HCT116 (cell line): Measurements from ENCODE around the gene NANOS2. TPM values are rescaled to one million over a fixed set of nuclear protein-coding genes. Genes with fewer than 3 reads are reported as not detected.

Source experiments
- ATAC-seq: fragments of 200-7000 bp; cut with Tn5 transposase; 2 replicates; pipeline ENCODE4 v1.9.1; 2020; ENCODE audit warnings: mild to moderate bottlenecking, moderate library complexity
- BruUV-seq: library from RNA; stranded (reverse); fragments of 400-500 nt; replicated peaks from 2 replicates; lab custom pipeline; 2021; lab: Mats Ljungman, UMichigan
- CTCF ChIA-PET: fragments of 300-600 bp; sonication (Branson Sonifier 250); formaldehyde crosslinking; loops from one replicate; lab custom pipeline; 2021; ENCODE audit warnings: antibody characterized with exemption; lab: Charles Lee
- POLR2A ChIA-PET: fragments of 300-600, 350-600 bp; sonication (Branson Sonifier 250); formaldehyde crosslinking; loops from one replicate; lab custom pipeline; 2021; ENCODE audit warnings: antibody characterized with exemption; lab: Charles Lee
- RAD21 ChIA-PET, 2 experiments: fragments of 300-600 bp; sonication (Branson Sonifier 250); formaldehyde crosslinking; loops; one replicate each; lab custom pipeline; 2023; ENCODE audit warnings: low total read pairs in 2 of 2; ENCODE audit not compliant: uncharacterized antibody in 2 of 2, unreplicated experiment in 2 of 2, low non-redundant PET in 1 of 2; lab: Charles Lee
- DNase-seq: peaks from one replicate; pipeline ENCODE4 v3.0.0-alpha.2; 2010; ENCODE audit warnings: low read depth, low spot score
- H2AFZ ChIP-seq: fragments of 200-600 bp; shearing (Covaris generic), sonication (generic); 2 replicates; pipeline ENCODE4 v1.6.1; 2017; ENCODE audit warnings: low read depth, mixed run types, mixed read lengths, antibody characterized with exemption, low read length; ENCODE audit not compliant: poor library complexity, severe bottlenecking
- H3K27ac ChIP-seq: 2 replicates; pipeline ENCODE4 v1.5.1; 2012; ENCODE audit warnings: low read depth, low read length
- H3K27me3 ChIP-seq: fragments of 200-600 bp; sonication (generic); 2 replicates; pipeline ENCODE4 v1.6.1; 2016; ENCODE audit warnings: mixed run types, low read length, mixed read lengths; ENCODE audit not compliant: insufficient read depth
- H3K36me3 ChIP-seq, 2 experiments: fragments of 200-500 bp in 1 of 2; fragments of 200-600 bp in 1 of 2; sonication (Bioruptor generic) in 1 of 2; sonication (generic) in 1 of 2; 2 replicates each; pipeline versions ENCODE4 v1.5.1 to v1.6.1; 2014 to 2016; ENCODE audit warnings: low read length in 2 of 2, inconsistent platforms in 1 of 2, mixed read lengths in 1 of 2, mixed run types in 1 of 2; ENCODE audit not compliant: insufficient read depth in 2 of 2, control insufficient read depth in 1 of 2
- H3K4me1 ChIP-seq, 2 experiments: fragments of 200-600 bp in 1 of 2; sonication (generic) in 1 of 2; 2 replicates each; pipeline versions ENCODE4 v1.5.1 to v1.6.1; 2012 to 2017; ENCODE audit warnings: low read length in 2 of 2, inconsistent platforms in 1 of 2, mild to moderate bottlenecking in 1 of 2, mixed read lengths in 1 of 2, mixed run types in 1 of 2, moderate library complexity in 1 of 2; ENCODE audit not compliant: insufficient read depth in 2 of 2, control insufficient read depth in 1 of 2
- H3K4me2 ChIP-seq: fragments of 200-600 bp; sonication (generic); 2 replicates; pipeline ENCODE4 v1.6.1; 2017; ENCODE audit warnings: mixed run types, low read length, mixed read lengths
- H3K4me3 ChIP-seq, 2 experiments: fragments of 200-600 bp in 1 of 2; sonication (generic) in 1 of 2; replicated peaks in 1 of 2; 2 replicates each; pipeline ENCODE4 v1.5.1; 2011 to 2016; ENCODE audit warnings: low read length in 2 of 2, control low read depth in 1 of 2, low read depth in 1 of 2, mild to moderate bottlenecking in 1 of 2, mixed read lengths in 1 of 2, mixed run types in 1 of 2
- H3K79me2 ChIP-seq: fragments of 200-600 bp; sonication (generic); 2 replicates; pipeline ENCODE4 v1.6.1; 2017; ENCODE audit warnings: mild to moderate bottlenecking, mixed run types, low read length, moderate library complexity, mixed read lengths; ENCODE audit not compliant: insufficient read depth
- H3K9ac ChIP-seq: fragments of 200-600 bp; sonication (generic); 2 replicates; pipeline ENCODE4 v1.6.1; 2016; ENCODE audit warnings: low read length, mixed read lengths
- H3K9me2 ChIP-seq: fragments of 200-600 bp; sonication (generic), shearing (Covaris generic); 2 replicates; pipeline ENCODE4 v1.6.1; 2017; ENCODE audit warnings: mixed run types, mild to moderate bottlenecking, moderate library complexity; ENCODE audit not compliant: insufficient read depth
- H3K9me3 ChIP-seq, 2 experiments: fragments of 200-500 bp in 1 of 2; fragments of 200-600 bp in 1 of 2; sonication (Bioruptor generic) in 1 of 2; sonication (generic) in 1 of 2; 2 replicates each; pipeline ENCODE4 v1.6.1; 2014 to 2017; ENCODE audit warnings: low read length in 2 of 2, mixed read lengths in 2 of 2, inconsistent platforms in 1 of 2, low read depth in 1 of 2, mild to moderate bottlenecking in 1 of 2, mixed run types in 1 of 2, moderate library complexity in 1 of 2; ENCODE audit not compliant: control insufficient read depth in 1 of 2, insufficient read depth in 1 of 2
- H4K20me1 ChIP-seq: fragments of 200-600 bp; sonication (generic), shearing (Covaris generic); 2 replicates; pipeline ENCODE4 v1.6.1; 2017; ENCODE audit warnings: mixed run types, mild to moderate bottlenecking, moderate library complexity; ENCODE audit not compliant: insufficient read depth
- ATF3 ChIP-seq: IDR thresholded peaks from 2 replicates; pipeline ENCODE4 v1.6.1; 2012
- CBX3 ChIP-seq: IDR thresholded peaks from 2 replicates; pipeline ENCODE4 v1.6.1; 2012; ENCODE audit warnings: low read depth
- CEBPB ChIP-seq: IDR thresholded peaks from 2 replicates; pipeline ENCODE4 v1.6.1; 2012; ENCODE audit warnings: low read depth
- EGR1 ChIP-seq: IDR thresholded peaks from 2 replicates; pipeline ENCODE4 v1.6.1; 2012; ENCODE audit warnings: low read depth
- ELF1 ChIP-seq: IDR thresholded peaks from 2 replicates; pipeline ENCODE4 v1.6.1; 2012; ENCODE audit warnings: low read depth, borderline replicate concordance
- EZH2phosphoT487 ChIP-seq: fragments of 200-600 bp; IDR thresholded peaks from 2 replicates; pipeline ENCODE4 v1.6.1; 2018; ENCODE audit warnings: antibody characterized with exemption, borderline replicate concordance
- FOSL1 ChIP-seq: IDR thresholded peaks from 2 replicates; pipeline ENCODE4 v1.6.1; 2012; ENCODE audit warnings: low read depth
- MAX ChIP-seq: IDR thresholded peaks from 2 replicates; pipeline ENCODE4 v1.6.1; 2012
- POLR2A ChIP-seq: IDR thresholded peaks from 2 replicates; pipeline ENCODE4 v1.7.0; 2011; ENCODE audit warnings: borderline replicate concordance; ENCODE audit not compliant: insufficient read depth, insufficient read length; ENCODE audit errors: extremely low read depth
- POLR2AphosphoS5 ChIP-seq: IDR thresholded peaks from 2 replicates; pipeline ENCODE4 v1.6.1; 2011; ENCODE audit warnings: mild to moderate bottlenecking, low read depth, low read length, moderate library complexity
- RAD21 ChIP-seq: IDR thresholded peaks from 2 replicates; pipeline ENCODE4 v1.6.1; 2012; ENCODE audit warnings: low read depth, mild to moderate bottlenecking
- REST ChIP-seq: IDR thresholded peaks from 2 replicates; pipeline ENCODE4 v1.6.1; 2012; ENCODE audit warnings: low read depth
- SIN3A ChIP-seq: IDR thresholded peaks from 2 replicates; pipeline ENCODE4 v1.6.1; 2012; ENCODE audit warnings: low read depth
- SP1 ChIP-seq: IDR thresholded peaks from 2 replicates; pipeline ENCODE4 v1.6.1; 2012; ENCODE audit warnings: low read depth
- SRF ChIP-seq: IDR thresholded peaks from 2 replicates; pipeline ENCODE4 v1.6.1; 2012; ENCODE audit warnings: low read depth
- TCF7L2 ChIP-seq: IDR thresholded peaks from 2 replicates; pipeline ENCODE4 v1.7.0; 2011; ENCODE audit warnings: borderline replicate concordance, inconsistent platforms; ENCODE audit not compliant: insufficient read depth, insufficient read length; ENCODE audit errors: extremely low read depth
- ZFX ChIP-seq: fragments of 450-650 bp; IDR thresholded peaks from 2 replicates; pipeline ENCODE4 v1.6.1; 2017
- ZNF274 ChIP-seq: fragments of 200-500 bp; sonication (Bioruptor generic); IDR thresholded peaks from 2 replicates; pipeline ENCODE4 v1.6.1; 2014; ENCODE audit warnings: mild to moderate bottlenecking, low read depth, low read length, inconsistent platforms
- intact Hi-C: fragments of 100-400 bp; cut with micrococcal nuclease; formaldehyde crosslinking; loops from 2 replicates; pipeline ENCODE4 v1.10.0; 2022
- total RNA-seq: library from RNA; stranded (reverse); gene quantifications from one replicate; pipeline ENCODE4 v1.2.1, GENCODE V29; 2021; ENCODE audit not compliant: unreplicated experiment
- TF ChIP-seq, protein P1 (sequence below): IDR thresholded peaks from 2 replicates; pipeline ENCODE4 v1.6.1; 2011; ENCODE audit warnings: mild to moderate bottlenecking, low read length, moderate library complexity; ENCODE audit not compliant: insufficient replicate concordance; ENCODE audit errors: extremely low read depth

Gene NANOS2
- total RNA-seq, 1 experiment from 2014 or later = not detected

DNA sequence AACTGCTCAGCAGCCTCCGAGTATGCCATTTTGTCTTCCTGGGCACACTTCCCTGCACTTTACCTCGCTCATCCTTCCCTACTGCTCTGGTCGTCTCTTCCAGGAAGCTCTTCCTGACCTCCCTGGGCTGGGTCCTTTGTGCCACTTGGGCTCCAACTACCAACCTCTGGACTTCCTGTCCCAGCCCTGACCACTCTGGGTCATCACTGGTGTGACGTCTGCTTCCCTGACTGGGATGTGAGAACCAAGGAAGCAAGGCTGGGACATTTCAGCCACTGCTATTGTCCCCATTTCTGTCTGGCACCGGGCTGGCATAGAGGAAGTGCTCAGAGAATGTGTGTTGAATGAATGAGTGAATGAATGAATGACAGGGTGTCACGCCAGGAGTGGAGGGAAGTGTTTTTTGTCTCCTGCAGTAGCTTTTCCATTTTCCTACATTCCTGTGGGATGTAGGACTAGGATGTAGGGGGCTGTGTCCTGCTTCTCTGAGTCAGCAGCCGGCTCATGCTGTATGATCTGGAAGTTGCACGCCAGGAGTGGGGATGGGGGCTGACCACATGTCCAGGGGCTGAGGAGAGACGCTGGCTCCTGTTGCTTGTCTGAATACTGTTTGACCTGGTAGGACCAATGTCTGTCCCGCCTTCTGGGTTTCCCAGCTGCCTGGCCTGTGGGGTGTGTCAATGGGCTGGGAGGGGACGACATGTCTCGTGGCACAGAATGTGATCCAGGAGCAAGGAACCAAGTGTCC is 44.4 kb upstream of the NANOS2 start:
- RAD21 ChIA-PET = no interaction called here
- H3K9me3 ChIP-seq = no peaks in the 10 kb centered on the region
- intact Hi-C loops = no loop called here
- no peak overlapping the region for H3K9ac ChIP-seq
- no peaks in the 10 kb centered on the region for H3K9me2 ChIP-seq
- H3K27me3 ChIP-seq = peaks cover 6% of the 10 kb centered on the region; the same call in 1 of the 2 replicates
- H3K4me2 ChIP-seq = no peak overlapping the region
- BruUV-seq = no TSS peak
- peaks cover 10 to 18% of the 10 kb centered on the region in 2 experiments; a peak in 3 of 4 replicates for H3K4me1 ChIP-seq
- H3K4me3 ChIP-seq = no peak overlapping the region
- DNase-seq = no peak
- no peaks in the 10 kb centered on the region for H4K20me1 ChIP-seq
- no peak overlapping the region for H2AFZ ChIP-seq
- no peaks in the 10 kb centered on the region for H3K36me3 ChIP-seq
- H3K79me2 ChIP-seq = no peaks in the 10 kb centered on the region
- TF ChIP-seq CBX3 (no peak), REST (no peak), ZFX (no peak), FOSL1 (no peak), ZNF274 (no peak), SRF (no peak), EGR1 (no peak), EZH2phosphoT487 (no peak), ATF3 (no peak), RAD21 (no peak), POLR2AphosphoS5 (no peak), TCF7L2 (no peak), SP1 (no peak), MAX (no peak), SIN3A (no peak), CEBPB (no peak), ELF1 (no peak), POLR2A (no peak)
- TF ChIP-seq, protein P1, sequence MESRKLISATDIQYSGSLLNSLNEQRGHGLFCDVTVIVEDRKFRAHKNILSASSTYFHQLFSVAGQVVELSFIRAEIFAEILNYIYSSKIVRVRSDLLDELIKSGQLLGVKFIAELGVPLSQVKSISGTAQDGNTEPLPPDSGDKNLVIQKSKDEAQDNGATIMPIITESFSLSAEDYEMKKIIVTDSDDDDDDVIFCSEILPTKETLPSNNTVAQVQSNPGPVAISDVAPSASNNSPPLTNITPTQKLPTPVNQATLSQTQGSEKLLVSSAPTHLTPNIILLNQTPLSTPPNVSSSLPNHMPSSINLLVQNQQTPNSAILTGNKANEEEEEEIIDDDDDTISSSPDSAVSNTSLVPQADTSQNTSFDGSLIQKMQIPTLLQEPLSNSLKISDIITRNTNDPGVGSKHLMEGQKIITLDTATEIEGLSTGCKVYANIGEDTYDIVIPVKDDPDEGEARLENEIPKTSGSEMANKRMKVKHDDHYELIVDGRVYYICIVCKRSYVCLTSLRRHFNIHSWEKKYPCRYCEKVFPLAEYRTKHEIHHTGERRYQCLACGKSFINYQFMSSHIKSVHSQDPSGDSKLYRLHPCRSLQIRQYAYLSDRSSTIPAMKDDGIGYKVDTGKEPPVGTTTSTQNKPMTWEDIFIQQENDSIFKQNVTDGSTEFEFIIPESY = no peak
- ATAC-seq = no peak
- H3K27ac ChIP-seq = no peak overlapping the region
- CTCF ChIA-PET = no interaction called here
- POLR2A ChIA-PET = no interaction called here
